ENCODE measurements around the gene NPPC.

DNA sequence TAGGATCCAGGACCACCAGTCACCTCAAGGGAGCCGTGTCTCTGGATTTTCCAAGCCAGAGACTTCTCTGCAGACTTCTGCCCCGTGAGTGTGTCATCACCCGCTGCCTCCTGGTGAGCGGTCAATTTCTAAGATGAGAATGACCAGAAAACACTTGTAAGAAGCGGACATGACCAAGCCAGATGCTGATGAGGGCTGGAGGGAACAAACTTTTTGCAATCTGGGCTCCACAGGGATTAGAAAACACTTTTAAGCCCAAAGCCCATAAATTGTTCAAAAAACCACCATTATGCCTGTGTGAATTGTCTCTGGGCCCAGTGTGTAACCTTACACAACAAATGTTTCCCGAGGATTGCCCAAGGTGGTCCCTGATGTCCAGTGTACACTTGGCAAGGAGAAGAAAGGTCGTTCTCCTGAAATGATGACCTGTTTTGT is 5.3 kb upstream of the NPPC start:
- TF ChIP-seq POLR2A (IDR thresholded peaks at IDR 0.05; ENCODE audit: low read length) (no peak), GATA1 (IDR thresholded peaks at IDR 0.05; ENCODE audit: low read depth, low read length) (no peak)

Data from erythroblast (primary cell).